Omental fat pad (tissue), 4 donors: Measurements from ENCODE around the gene CMBL. TPM values are rescaled to one million over a fixed set of nuclear protein-coding genes. Genes with fewer than 3 reads are reported as not detected.
"Not testable (repeated sequence)": the region's sequence is repeated elsewhere in the genome, so short reads cannot be mapped to it uniquely, and the experiment has no call there.

Source experiments
- ATAC-seq: fragments of 150-250 bp; one replicate; pipeline ENCODE4 v1.9.1; 2016; ENCODE audit warnings: mild to moderate bottlenecking, moderate library complexity; ENCODE audit not compliant: low FRiP score
- DNase-seq: peaks from one replicate; pipeline ENCODE4 v3.0.0-alpha.2; 2019; ENCODE audit warnings: low spot score
- total RNA-seq, 4 donors: library from RNA; depleted of rRNA; stranded (reverse); fragments of >200 nt; gene quantifications; one replicate each; pipeline ENCODE4 v1.1.0, GENCODE V29; 2016
- TF ChIP-seq, protein P1 (sequence below), 3 donors: fragments of 450-650 bp; IDR thresholded peaks; one replicate each; pipeline ENCODE4 v1.5.1; 2016 to 2017; ENCODE audit warnings: antibody characterized with exemption in 3 of 3, mild to moderate bottlenecking in 3 of 3, moderate library complexity in 2 of 3

The CMBL gene
- total RNA-seq, 4 donors from 2014 or later, result 7.1 to 16.7 (median 8.7) TPM

GRCh38 chr5:10275991-10276390, 31.7 kb downstream of the CMBL start:
- TF ChIP-seq, protein P1, sequence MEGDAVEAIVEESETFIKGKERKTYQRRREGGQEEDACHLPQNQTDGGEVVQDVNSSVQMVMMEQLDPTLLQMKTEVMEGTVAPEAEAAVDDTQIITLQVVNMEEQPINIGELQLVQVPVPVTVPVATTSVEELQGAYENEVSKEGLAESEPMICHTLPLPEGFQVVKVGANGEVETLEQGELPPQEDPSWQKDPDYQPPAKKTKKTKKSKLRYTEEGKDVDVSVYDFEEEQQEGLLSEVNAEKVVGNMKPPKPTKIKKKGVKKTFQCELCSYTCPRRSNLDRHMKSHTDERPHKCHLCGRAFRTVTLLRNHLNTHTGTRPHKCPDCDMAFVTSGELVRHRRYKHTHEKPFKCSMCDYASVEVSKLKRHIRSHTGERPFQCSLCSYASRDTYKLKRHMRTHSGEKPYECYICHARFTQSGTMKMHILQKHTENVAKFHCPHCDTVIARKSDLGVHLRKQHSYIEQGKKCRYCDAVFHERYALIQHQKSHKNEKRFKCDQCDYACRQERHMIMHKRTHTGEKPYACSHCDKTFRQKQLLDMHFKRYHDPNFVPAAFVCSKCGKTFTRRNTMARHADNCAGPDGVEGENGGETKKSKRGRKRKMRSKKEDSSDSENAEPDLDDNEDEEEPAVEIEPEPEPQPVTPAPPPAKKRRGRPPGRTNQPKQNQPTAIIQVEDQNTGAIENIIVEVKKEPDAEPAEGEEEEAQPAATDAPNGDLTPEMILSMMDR (IDR thresholded peaks at IDR 0.05), result no peak
- ATAC-seq, result no peak
- no peak for DNase-seq

GRCh38 chr5:10275460-10275859, 32.2 kb downstream of the CMBL start:
- ATAC-seq, result no peak
- TF ChIP-seq, protein P1 (IDR thresholded peaks at IDR 0.05), result no peak
- no peak for DNase-seq

DNA sequence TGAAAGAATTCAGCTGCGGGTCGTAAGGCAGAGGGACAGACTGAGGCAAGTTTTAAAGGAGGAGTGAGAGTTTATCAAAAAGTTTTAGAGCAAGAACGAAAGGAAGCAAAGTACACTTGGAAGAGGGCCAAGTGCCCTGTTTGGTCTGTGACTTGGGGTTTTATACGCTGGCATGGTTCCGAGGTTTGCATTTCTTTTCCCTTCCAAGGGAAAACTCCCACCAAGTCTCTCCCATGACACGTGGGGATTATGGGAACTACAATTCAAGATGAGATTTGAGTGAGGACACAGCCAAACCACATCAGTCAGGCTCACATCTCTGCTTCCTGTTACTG, 34.9 kb downstream of the CMBL start:
- not testable (repeated sequence) for DNase-seq, ATAC-seq

GRCh38 chr5:10272053-10272874, 35.4 kb downstream of the CMBL start:
- no peak for ATAC-seq
- DNase-seq, result no peak
- TF ChIP-seq, protein P1 (IDR thresholded peaks at IDR 0.05), result no peak

DNA sequence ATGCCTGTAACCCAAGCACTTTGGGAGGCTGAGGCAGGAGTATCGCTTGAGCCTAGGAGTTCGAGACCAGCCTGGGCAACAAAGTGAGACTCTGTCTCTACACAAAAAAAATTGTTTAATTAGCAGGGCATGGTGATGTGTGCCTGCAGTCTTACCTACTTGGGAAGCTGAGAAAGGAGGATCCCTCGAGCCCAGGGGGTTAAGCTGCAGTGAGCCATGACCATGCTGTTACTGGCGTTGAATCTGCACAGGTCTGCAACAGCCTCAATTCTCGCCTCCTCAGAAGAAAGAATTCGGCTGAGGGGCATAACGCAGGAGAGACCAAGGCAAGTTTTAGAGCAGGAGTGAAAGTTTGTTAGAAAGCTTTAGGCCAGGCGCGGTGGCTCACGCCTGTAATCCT, 39.6 kb downstream of the CMBL start:
- ATAC-seq (no peak), DNase-seq (no peak)
- TF ChIP-seq, protein P1 (IDR thresholded peaks at IDR 0.05), result no peak

- DNase-seq, result no peak
- no peak for ATAC-seq
- TF ChIP-seq, protein P1 (IDR thresholded peaks at IDR 0.05), result no peak
Observed at GRCh38 chr5:10266839-10267238, 40.9 kb downstream of the CMBL start.

GRCh38 chr5:10266137-10266536, 41.6 kb downstream of the CMBL start:
- TF ChIP-seq, protein P1 (IDR thresholded peaks at IDR 0.05), result no peak
- DNase-seq, result no peak
- no peak for ATAC-seq
